ENCODE results near the gene GRIN2A. TPM values are rescaled to one million over a fixed set of nuclear protein-coding genes. Genes with fewer than 3 reads are reported as not detected.

Gene GRIN2A
- total RNA-seq, 1 donor from 2014 or later = 7.8 TPM

- intact Hi-C loops (cut with DNase I) = no loop called here
- no peak for DNase-seq (ENCODE audit: low spot score in 2 of 2)
- no peak overlapping the region for H3K4me3 ChIP-seq
- H3K27ac ChIP-seq = no peak overlapping the region
- H3K36me3 ChIP-seq = no peaks in the 10 kb centered on the region
- H3K27me3 ChIP-seq = no peaks in the 10 kb centered on the region
- no peaks in the 10 kb centered on the region for H3K9me3 ChIP-seq
- TF ChIP-seq CTCF (IDR thresholded peaks at IDR 0.05) = no peak
- no peaks in the 10 kb centered on the region for H3K4me1 ChIP-seq
Measured at GRCh38 chr16:10020866-10021265, 161.4 kb downstream of the GRIN2A start.

- no peaks in the 10 kb centered on the region for H3K27me3 ChIP-seq
- H3K9me3 ChIP-seq = no peaks in the 10 kb centered on the region
- no peaks in the 10 kb centered on the region for H3K4me1 ChIP-seq
- H3K36me3 ChIP-seq = no peaks in the 10 kb centered on the region
- no peak overlapping the region for H3K4me3 ChIP-seq
- no peak for DNase-seq (ENCODE audit: low spot score in 2 of 2)
- intact Hi-C loops (cut with DNase I) = no loop called here
- no peak overlapping the region for H3K27ac ChIP-seq
- TF ChIP-seq CTCF (IDR thresholded peaks at IDR 0.05) = no peak
Measured at GRCh38 chr16:10016752-10017151, 165.5 kb downstream of the GRIN2A start.

- Histone ChIP-seq H3K27ac (no peak overlapping the region), H3K27me3 (no peaks in the 10 kb centered on the region), H3K4me1 (no peaks in the 10 kb centered on the region), H3K4me3 (no peak overlapping the region), H3K9me3 (no peaks in the 10 kb centered on the region), H3K36me3 (no peaks in the 10 kb centered on the region)
- DNase-seq (ENCODE audit: low spot score in 2 of 2) = no peak
- TF ChIP-seq CTCF (IDR thresholded peaks at IDR 0.05) = no peak
- intact Hi-C loops (cut with DNase I) = no loop called here
Measured at GRCh38 chr16:10015397-10015796, 166.8 kb downstream of the GRIN2A start.

GRCh38 chr16:10013774-10014173 lies 168.5 kb downstream of the GRIN2A start:
- H3K27me3 ChIP-seq = no peaks in the 10 kb centered on the region
- DNase-seq (ENCODE audit: low spot score in 2 of 2) = no peak
- intact Hi-C loops (cut with DNase I) = no loop called here
- H3K4me1 ChIP-seq = no peaks in the 10 kb centered on the region
- H3K4me3 ChIP-seq = no peak overlapping the region
- no peaks in the 10 kb centered on the region for H3K9me3 ChIP-seq
- H3K36me3 ChIP-seq = no peaks in the 10 kb centered on the region
- no peak overlapping the region for H3K27ac ChIP-seq
- TF ChIP-seq CTCF (IDR thresholded peaks at IDR 0.05) = no peak

GRCh38 chr16:10013364-10013763 lies 168.9 kb downstream of the GRIN2A start:
- intact Hi-C loops (cut with DNase I) = no loop called here
- Histone ChIP-seq H3K27ac (no peak overlapping the region), H3K36me3 (no peaks in the 10 kb centered on the region), H3K9me3 (no peaks in the 10 kb centered on the region), H3K4me1 (no peaks in the 10 kb centered on the region), H3K27me3 (no peaks in the 10 kb centered on the region), H3K4me3 (no peak overlapping the region)
- no peak for DNase-seq (ENCODE audit: low spot score in 2 of 2)
- no peak for TF ChIP-seq CTCF (IDR thresholded peaks at IDR 0.05)

- Histone ChIP-seq H3K4me3 (no peak overlapping the region), H3K36me3 (no peaks in the 10 kb centered on the region), H3K4me1 (no peaks in the 10 kb centered on the region), H3K9me3 (no peaks in the 10 kb centered on the region), H3K27me3 (no peaks in the 10 kb centered on the region), H3K27ac (no peak overlapping the region)
- no peak for DNase-seq (ENCODE audit: low spot score in 2 of 2)
- TF ChIP-seq CTCF (IDR thresholded peaks at IDR 0.05) = no peak
- intact Hi-C loops (cut with DNase I) = no loop called here
Measured at GRCh38 chr16:10009684-10010083, 172.5 kb downstream of the GRIN2A start.
